Activated T-cell treated with anti-CD3 and anti-CD28 coated beads, Interleukin-2, amount 50 U/mL, for 24 hours (primary cell): ENCODE data around the gene BCOR.

ENCODE experiments used
- DNase-seq: peaks from one replicate; pipeline ENCODE4 v3.0.0-alpha.2; 2020
- H3K27ac Mint-ChIP-seq: 2 replicates; pipeline ENCODE4 v1.8.0; 2020; ENCODE audit warnings: mild to moderate bottlenecking, mixed read lengths
- H3K27me3 Mint-ChIP-seq: 2 replicates; pipeline ENCODE4 v1.8.0; 2020; ENCODE audit warnings: mixed read lengths
- H3K36me3 Mint-ChIP-seq: 2 replicates; pipeline ENCODE4 v1.8.0; 2020; ENCODE audit warnings: low read depth, mixed read lengths
- H3K4me1 Mint-ChIP-seq: 2 replicates; pipeline ENCODE4 v1.8.0; 2020; ENCODE audit warnings: low read depth, mixed read lengths
- H3K4me3 Mint-ChIP-seq: 2 replicates; pipeline ENCODE4 v1.8.0; 2020; ENCODE audit warnings: mild to moderate bottlenecking, moderate library complexity, mixed read lengths
- H3K9me3 Mint-ChIP-seq: 2 replicates; pipeline ENCODE4 v1.8.0; 2020; ENCODE audit warnings: mixed read lengths

Gene BCOR

GRCh38 chrX:40127052-40127451 is 29.3 kb upstream of the BCOR start:
- Mint-ChIP-seq H3K4me3 (no peak overlapping the region), H3K27me3 (peaks cover 17% of the 10 kb centered on the region), H3K4me1 (peaks cover 3% of the 10 kb centered on the region), H3K9me3 (no peaks in the 10 kb centered on the region), H3K36me3 (peaks cover 2% of the 10 kb centered on the region), H3K27ac (no peak overlapping the region)
- no peak for DNase-seq

GRCh38 chrX:40122487-40122886 is 24.7 kb upstream of the BCOR start:
- H3K4me1 Mint-ChIP-seq, result peaks cover 3% of the 10 kb centered on the region
- no peaks in the 10 kb centered on the region for H3K9me3 Mint-ChIP-seq
- H3K4me3 Mint-ChIP-seq, result no peak overlapping the region
- H3K36me3 Mint-ChIP-seq, result peaks cover 2% of the 10 kb centered on the region
- H3K27me3 Mint-ChIP-seq, result peaks cover 44% of the 10 kb centered on the region
- DNase-seq, result no peak
- no peak overlapping the region for H3K27ac Mint-ChIP-seq

GRCh38 chrX:40121618-40122017 is 23.9 kb upstream of the BCOR start:
- Mint-ChIP-seq H3K27ac (no peak overlapping the region), H3K4me1 (no peaks in the 10 kb centered on the region), H3K4me3 (no peak overlapping the region), H3K9me3 (no peaks in the 10 kb centered on the region), H3K36me3 (no peaks in the 10 kb centered on the region), H3K27me3 (peaks cover 47% of the 10 kb centered on the region)
- no peak for DNase-seq

- Mint-ChIP-seq H3K4me1 (no peaks in the 10 kb centered on the region), H3K9me3 (no peaks in the 10 kb centered on the region), H3K36me3 (no peaks in the 10 kb centered on the region), H3K27me3 (peaks cover 47% of the 10 kb centered on the region), H3K4me3 (no peak overlapping the region), H3K27ac (no peak overlapping the region)
- DNase-seq, result no peak
Measured at GRCh38 chrX:40120838-40121580, 23.3 kb upstream of the BCOR start.

- Mint-ChIP-seq H3K4me3 (no peak overlapping the region), H3K27me3 (peaks cover 46% of the 10 kb centered on the region), H3K4me1 (no peaks in the 10 kb centered on the region), H3K27ac (no peak overlapping the region), H3K36me3 (no peaks in the 10 kb centered on the region), H3K9me3 (no peaks in the 10 kb centered on the region)
- DNase-seq, result no peak
Measured at GRCh38 chrX:40117715-40118285, 20.0 kb upstream of the BCOR start.

- Mint-ChIP-seq H3K4me3 (no peak overlapping the region), H3K4me1 (no peaks in the 10 kb centered on the region)
- DNase-seq, result no peak
Measured at GRCh38 chrX:40116925-40117324, 19.2 kb upstream of the BCOR start.

GRCh38 chrX:40112996-40113395 is 15.2 kb upstream of the BCOR start:
- Mint-ChIP-seq H3K36me3 (no peaks in the 10 kb centered on the region), H3K27me3 (peaks cover 46% of the 10 kb centered on the region), H3K4me1 (peaks cover 9% of the 10 kb centered on the region), H3K4me3 (no peak overlapping the region), H3K27ac (no peak overlapping the region), H3K9me3 (no peaks in the 10 kb centered on the region)
- DNase-seq, result no peak

More at GRCh38 chrX:40116925-40117324, 19.2 kb upstream of the BCOR start:
- H3K27ac Mint-ChIP-seq, result no peak overlapping the region
- H3K9me3 Mint-ChIP-seq, result no peaks in the 10 kb centered on the region
- no peaks in the 10 kb centered on the region for H3K36me3 Mint-ChIP-seq
- peaks cover 47% of the 10 kb centered on the region for H3K27me3 Mint-ChIP-seq

GRCh38 chrX:40111868-40112267 is 14.1 kb upstream of the BCOR start:
- Mint-ChIP-seq H3K36me3 (peaks cover 2% of the 10 kb centered on the region), H3K4me1 (peaks cover 16% of the 10 kb centered on the region), H3K4me3 (no peak overlapping the region), H3K27ac (no peak overlapping the region), H3K9me3 (no peaks in the 10 kb centered on the region), H3K27me3 (peaks cover 44% of the 10 kb centered on the region)
- DNase-seq, result no peak

GRCh38 chrX:40109288-40110008 is 11.7 kb upstream of the BCOR start:
- Mint-ChIP-seq H3K27me3 (peaks cover 46% of the 10 kb centered on the region), H3K36me3 (peaks cover 5% of the 10 kb centered on the region), H3K4me3 (peak overlapping the region; percentile 65), H3K27ac (no peak overlapping the region), H3K9me3 (no peaks in the 10 kb centered on the region), H3K4me1 (peaks cover 20% of the 10 kb centered on the region)
- DNase-seq, result no peak

- peak; percentile 79 for DNase-seq
- Mint-ChIP-seq H3K27me3 (peaks cover 45% of the 10 kb centered on the region), H3K4me3 (peak overlapping the region; percentile 52), H3K36me3 (peaks cover 5% of the 10 kb centered on the region), H3K4me1 (peaks cover 22% of the 10 kb centered on the region), H3K27ac (no peak overlapping the region), H3K9me3 (no peaks in the 10 kb centered on the region)
Measured at GRCh38 chrX:40108959-40109287, 11.2 kb upstream of the BCOR start.

- peaks cover 5% of the 10 kb centered on the region for H3K36me3 Mint-ChIP-seq
- H3K27ac Mint-ChIP-seq, result peak overlapping the region; percentile 44
- H3K27me3 Mint-ChIP-seq, result peaks cover 49% of the 10 kb centered on the region
- H3K9me3 Mint-ChIP-seq, result no peaks in the 10 kb centered on the region
- peak overlapping the region; percentile 52 for H3K4me3 Mint-ChIP-seq
- H3K4me1 Mint-ChIP-seq, result peaks cover 22% of the 10 kb centered on the region
- no peak for DNase-seq
Measured at GRCh38 chrX:40108162-40108958, 10.6 kb upstream of the BCOR start.

- Mint-ChIP-seq H3K4me3 (peak overlapping the region; percentile 71), H3K4me1 (peaks cover 22% of the 10 kb centered on the region), H3K36me3 (peaks cover 5% of the 10 kb centered on the region), H3K27ac (peak overlapping the region; percentile 80), H3K27me3 (peaks cover 52% of the 10 kb centered on the region), H3K9me3 (no peaks in the 10 kb centered on the region)
- no peak for DNase-seq
Measured at GRCh38 chrX:40107291-40108161, 9.8 kb upstream of the BCOR start.

GRCh38 chrX:40106676-40107290 is 9.0 kb upstream of the BCOR start:
- Mint-ChIP-seq H3K27me3 (peaks cover 55% of the 10 kb centered on the region), H3K4me1 (peaks cover 22% of the 10 kb centered on the region), H3K36me3 (peaks cover 5% of the 10 kb centered on the region), H3K27ac (peak overlapping the region; percentile 80), H3K9me3 (no peaks in the 10 kb centered on the region), H3K4me3 (peak overlapping the region; percentile 71)
- no peak for DNase-seq
